ENCODE results near the gene PDX1. TPM values are rescaled to one million over a fixed set of nuclear protein-coding genes. Genes with fewer than 3 reads are reported as not detected.

PDX1 gene
- total and polyA plus RNA-seq, 4 donors = 5.3 TPM; not detected in 3

GRCh38 chr13:27927444-27928352, 7.9 kb downstream of the PDX1 start:
- Histone ChIP-seq H3K27me3 (ENCODE audit: control insufficient read depth in 1 of 2, insufficient read depth in 2 of 2, low read length in 1 of 2) (peaks cover 1 to 3% of the 10 kb centered on the region in 2 donors), H3K4me3 (ENCODE audit: low read length in 2 of 2) (no peak overlapping the region), H3K9me3 (ENCODE audit: control insufficient read depth, low read length) (no peaks in the 10 kb centered on the region), H3K27ac (ENCODE audit: low read depth in 1 of 2, low read length in 2 of 2) (no peak overlapping the region), H3K4me1 (ENCODE audit: control insufficient read depth in 1 of 2, insufficient read depth in 2 of 2, low read length in 2 of 2) (no peaks in the 10 kb centered on the region), H3K36me3 (ENCODE audit: control insufficient read depth in 1 of 2, insufficient read depth in 2 of 2, low read length in 1 of 2) (no peaks in the 10 kb centered on the region)
- ATAC-seq (ENCODE audit: low FRiP score) (no peak), DNase-seq (no peak)
- intact Hi-C loops (cut with DNase I) = no loop called here
- 3% methylated on average over 50 to 53 of the region's 53 CpGs for WGBS, 2 donors

- no peaks in the 10 kb centered on the region for H3K4me1 ChIP-seq (ENCODE audit: control insufficient read depth in 1 of 2, insufficient read depth in 2 of 2, low read length in 2 of 2)
- ATAC-seq (ENCODE audit: low FRiP score) (no peak), DNase-seq (no peak)
- no peaks in the 10 kb centered on the region for H3K36me3 ChIP-seq (ENCODE audit: control insufficient read depth in 1 of 2, insufficient read depth in 2 of 2, low read length in 1 of 2)
- intact Hi-C loops (cut with DNase I) = no loop called here
- peaks cover 1 to 3% of the 10 kb centered on the region in 2 donors for H3K27me3 ChIP-seq (ENCODE audit: control insufficient read depth in 1 of 2, insufficient read depth in 2 of 2, low read length in 1 of 2)
- H3K9me3 ChIP-seq (ENCODE audit: control insufficient read depth, low read length) = peaks cover 1% of the 10 kb centered on the region
- H3K4me3 ChIP-seq (ENCODE audit: low read length in 2 of 2) = no peak overlapping the region
- WGBS, 2 donors = 3% methylated on average over 26 of the region's 26 CpGs
- no peak overlapping the region for H3K27ac ChIP-seq (ENCODE audit: low read depth in 1 of 2, low read length in 2 of 2)
Measured at GRCh38 chr13:27928353-27928804, 8.6 kb downstream of the PDX1 start.

GRCh38 chr13:27928805-27929753, 9.3 kb downstream of the PDX1 start:
- Histone ChIP-seq H3K9me3 (ENCODE audit: control insufficient read depth, low read length) (peaks cover 1% of the 10 kb centered on the region), H3K4me1 (ENCODE audit: control insufficient read depth in 1 of 2, insufficient read depth in 2 of 2, low read length in 2 of 2) (no peaks in the 10 kb centered on the region), H3K36me3 (ENCODE audit: control insufficient read depth in 1 of 2, insufficient read depth in 2 of 2, low read length in 1 of 2) (no peaks in the 10 kb centered on the region), H3K27ac (ENCODE audit: low read depth in 1 of 2, low read length in 2 of 2) (no peak overlapping the region), H3K27me3 (ENCODE audit: control insufficient read depth in 1 of 2, insufficient read depth in 2 of 2, low read length in 1 of 2) (peaks cover 1 to 3% of the 10 kb centered on the region in 2 donors), H3K4me3 (ENCODE audit: low read length in 2 of 2) (no peak overlapping the region)
- WGBS, 2 donors = 4 to 5% methylated on average over 48 of the region's 48 CpGs
- no peak for DNase-seq
- intact Hi-C loops (cut with DNase I) = no loop called here
- ATAC-seq (ENCODE audit: low FRiP score) = no peak

- Histone ChIP-seq H3K4me1 (ENCODE audit: control insufficient read depth in 1 of 2, insufficient read depth in 2 of 2, low read length in 2 of 2) (no peaks in the 10 kb centered on the region), H3K4me3 (ENCODE audit: low read length in 2 of 2) (no peak overlapping the region), H3K27ac (ENCODE audit: low read depth in 1 of 2, low read length in 2 of 2) (no peak overlapping the region), H3K36me3 (ENCODE audit: control insufficient read depth in 1 of 2, insufficient read depth in 2 of 2, low read length in 1 of 2) (no peaks in the 10 kb centered on the region), H3K27me3 (ENCODE audit: control insufficient read depth in 1 of 2, insufficient read depth in 2 of 2, low read length in 1 of 2) (peaks cover 1 to 3% of the 10 kb centered on the region in 2 donors), H3K9me3 (ENCODE audit: control insufficient read depth, low read length) (peaks cover 1% of the 10 kb centered on the region)
- intact Hi-C loops (cut with DNase I) = no loop called here
- ATAC-seq (ENCODE audit: low FRiP score) (no peak), DNase-seq (no peak)
Measured at GRCh38 chr13:27929868-27930267, 10.1 kb downstream of the PDX1 start.

GRCh38 chr13:27933118-27933517, 13.3 kb downstream of the PDX1 start:
- peaks cover 1 to 3% of the 10 kb centered on the region in 2 donors for H3K27me3 ChIP-seq (ENCODE audit: control insufficient read depth in 1 of 2, insufficient read depth in 2 of 2, low read length in 1 of 2)
- H3K36me3 ChIP-seq (ENCODE audit: control insufficient read depth in 1 of 2, insufficient read depth in 2 of 2, low read length in 1 of 2) = no peaks in the 10 kb centered on the region
- ATAC-seq (ENCODE audit: low FRiP score) = no peak
- no peaks in the 10 kb centered on the region for H3K4me1 ChIP-seq (ENCODE audit: control insufficient read depth in 1 of 2, insufficient read depth in 2 of 2, low read length in 2 of 2)
- intact Hi-C loops (cut with DNase I) = no loop called here
- no peak overlapping the region for H3K27ac ChIP-seq (ENCODE audit: low read depth in 1 of 2, low read length in 2 of 2)
- no peak overlapping the region for H3K4me3 ChIP-seq (ENCODE audit: low read length in 2 of 2)
- 76 to 83% methylated on average over 1 of the region's 1 CpG for WGBS, 2 donors
- DNase-seq = no peak
- H3K9me3 ChIP-seq (ENCODE audit: control insufficient read depth, low read length) = peaks cover 1% of the 10 kb centered on the region

GRCh38 chr13:27933580-27934328, 14.0 kb downstream of the PDX1 start:
- 64 to 71% methylated on average over 2 of the region's 2 CpGs for WGBS, 2 donors
- ATAC-seq (ENCODE audit: low FRiP score) = no peak
- Histone ChIP-seq H3K27me3 (ENCODE audit: control insufficient read depth in 1 of 2, insufficient read depth in 2 of 2, low read length in 1 of 2) (peaks cover 1 to 3% of the 10 kb centered on the region in 2 donors), H3K27ac (ENCODE audit: low read depth in 1 of 2, low read length in 2 of 2) (no peak overlapping the region), H3K36me3 (ENCODE audit: control insufficient read depth in 1 of 2, insufficient read depth in 2 of 2, low read length in 1 of 2) (no peaks in the 10 kb centered on the region), H3K4me1 (ENCODE audit: control insufficient read depth in 1 of 2, insufficient read depth in 2 of 2, low read length in 2 of 2) (no peaks in the 10 kb centered on the region), H3K9me3 (ENCODE audit: control insufficient read depth, low read length) (peaks cover 1% of the 10 kb centered on the region), H3K4me3 (ENCODE audit: low read length in 2 of 2) (no peak overlapping the region)
- DNase-seq = no peak
- intact Hi-C loops (cut with DNase I) = no loop called here

- ATAC-seq (ENCODE audit: low FRiP score) (no peak), DNase-seq (no peak)
- Histone ChIP-seq H3K4me1 (ENCODE audit: control insufficient read depth in 1 of 2, insufficient read depth in 2 of 2, low read length in 2 of 2) (no peaks in the 10 kb centered on the region), H3K9me3 (ENCODE audit: control insufficient read depth, low read length) (peaks cover 6% of the 10 kb centered on the region), H3K4me3 (ENCODE audit: low read length in 2 of 2) (no peak overlapping the region), H3K27me3 (ENCODE audit: control insufficient read depth in 1 of 2, insufficient read depth in 2 of 2, low read length in 1 of 2) (peaks cover 0 to 2% of the 10 kb centered on the region in 2 donors), H3K27ac (ENCODE audit: low read depth in 1 of 2, low read length in 2 of 2) (no peak overlapping the region), H3K36me3 (ENCODE audit: control insufficient read depth in 1 of 2, insufficient read depth in 2 of 2, low read length in 1 of 2) (no peaks in the 10 kb centered on the region)
- WGBS, 2 donors = 88 to 94% methylated on average over 1 of the region's 1 CpG
- intact Hi-C loops (cut with DNase I) = no loop called here
Measured at GRCh38 chr13:27942972-27943371, 23.2 kb downstream of the PDX1 start.
